NCI-H2196 treated with DMSO at 0.1 percent for 48 hours (cell line): Measurements from ENCODE around the gene GSE1.
"Not testable (repeated sequence)": the region's sequence is repeated elsewhere in the genome, so short reads cannot be mapped to it uniquely, and the experiment has no call there.

Experiments used
- DNase-seq: peaks from one replicate; lab custom pipeline; 2025; ENCODE audit not compliant: unreplicated experiment; lab: John Stamatoyannopoulos, UW

GSE1 gene

DNA sequence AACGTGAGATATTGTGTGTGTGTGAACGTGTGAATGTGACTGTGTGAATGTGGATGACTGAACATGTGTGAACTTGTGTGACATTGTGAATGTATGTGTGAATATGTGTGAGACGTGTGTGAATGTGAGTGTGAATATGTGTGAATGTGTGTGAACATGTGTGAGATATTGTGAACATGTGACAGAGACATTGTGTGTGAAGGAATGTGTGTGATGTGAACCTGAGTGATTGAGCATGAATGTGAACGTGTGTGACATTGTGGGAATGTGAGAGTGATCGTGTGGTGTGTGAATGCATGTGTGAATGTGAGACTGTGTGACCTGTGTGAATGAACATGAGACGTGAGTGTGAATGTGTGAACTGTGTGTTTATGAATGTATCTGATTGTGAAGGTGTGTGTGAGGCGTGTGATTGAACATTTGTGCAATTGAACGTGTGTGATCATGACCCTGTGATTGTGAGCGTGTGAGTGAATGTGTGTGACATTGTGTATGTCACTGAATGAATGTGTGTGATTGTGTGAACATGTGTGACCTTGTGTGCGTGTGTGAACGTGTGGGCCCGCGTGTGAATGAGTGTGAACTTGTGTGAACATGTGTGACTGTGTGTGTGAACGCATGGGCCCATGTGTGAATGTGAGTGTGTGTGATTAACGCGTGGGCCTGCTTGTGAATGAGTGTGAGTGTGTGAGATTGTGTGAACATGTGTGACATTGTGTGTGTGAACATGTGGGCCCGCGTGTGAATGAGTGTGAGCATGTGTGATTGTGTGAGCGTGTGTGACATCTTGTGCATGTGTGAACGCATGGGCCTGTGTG, 23.2 kb upstream of the GSE1 start:
- DNase-seq: no peak

DNA sequence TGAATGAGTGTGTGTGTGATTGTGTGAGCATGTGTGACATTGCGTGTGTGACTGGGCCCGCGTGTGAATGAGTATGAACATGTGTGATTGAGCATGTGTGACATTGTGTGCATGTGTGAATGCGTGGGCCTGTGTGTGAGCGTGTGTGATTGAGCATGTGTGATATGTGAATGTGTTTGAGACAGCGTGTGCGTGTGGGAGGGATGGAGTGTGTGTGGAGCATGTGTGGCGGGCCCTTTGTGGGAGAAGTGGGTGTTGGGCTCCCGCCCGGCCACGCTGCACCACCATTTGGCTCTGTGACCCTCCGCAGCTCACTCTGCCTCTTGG, 22.7 kb upstream of the GSE1 start:
- DNase-seq: no peak

DNA sequence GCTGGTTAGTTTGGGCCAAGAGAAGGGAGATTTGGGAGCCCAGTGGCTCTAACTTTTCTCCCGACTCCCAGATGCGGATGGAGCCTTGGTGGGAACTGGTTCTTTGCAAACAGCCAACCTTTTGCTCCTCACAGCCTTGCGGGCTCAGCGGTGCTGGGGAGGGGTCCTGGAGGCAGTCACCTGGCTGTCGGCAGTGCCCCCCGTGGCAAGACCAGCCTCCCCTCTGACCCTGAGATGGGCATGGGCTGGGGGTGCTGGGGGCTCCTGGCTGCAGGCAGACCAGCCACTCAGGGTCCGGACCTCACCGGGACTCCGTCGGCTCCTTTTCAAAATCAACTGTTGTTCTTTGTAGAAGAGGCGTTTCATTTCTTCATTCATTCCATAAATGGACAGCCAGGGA, 21.7 kb upstream of the GSE1 start:
- DNase-seq: no peak

DNA sequence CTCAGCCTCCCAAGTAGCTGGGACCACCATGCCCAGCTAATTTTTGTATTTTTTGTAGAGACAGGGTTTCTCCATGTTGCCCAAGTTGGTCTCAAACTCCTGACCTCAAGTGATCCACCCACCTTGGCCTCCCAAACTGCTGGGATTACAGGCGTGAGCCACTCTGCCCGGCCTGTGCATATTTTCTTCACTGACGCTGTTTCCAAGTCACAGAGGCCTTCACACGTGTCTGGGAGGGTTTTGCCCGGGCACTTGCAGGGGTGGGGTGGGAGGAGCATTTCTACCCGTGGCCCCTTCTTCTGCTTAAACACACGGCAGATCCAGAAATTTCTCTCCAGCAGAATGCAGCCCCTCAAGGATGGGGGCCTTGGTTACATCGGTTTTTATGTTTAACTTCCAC, 20.8 kb upstream of the GSE1 start:
- DNase-seq: not testable (repeated sequence)

DNA sequence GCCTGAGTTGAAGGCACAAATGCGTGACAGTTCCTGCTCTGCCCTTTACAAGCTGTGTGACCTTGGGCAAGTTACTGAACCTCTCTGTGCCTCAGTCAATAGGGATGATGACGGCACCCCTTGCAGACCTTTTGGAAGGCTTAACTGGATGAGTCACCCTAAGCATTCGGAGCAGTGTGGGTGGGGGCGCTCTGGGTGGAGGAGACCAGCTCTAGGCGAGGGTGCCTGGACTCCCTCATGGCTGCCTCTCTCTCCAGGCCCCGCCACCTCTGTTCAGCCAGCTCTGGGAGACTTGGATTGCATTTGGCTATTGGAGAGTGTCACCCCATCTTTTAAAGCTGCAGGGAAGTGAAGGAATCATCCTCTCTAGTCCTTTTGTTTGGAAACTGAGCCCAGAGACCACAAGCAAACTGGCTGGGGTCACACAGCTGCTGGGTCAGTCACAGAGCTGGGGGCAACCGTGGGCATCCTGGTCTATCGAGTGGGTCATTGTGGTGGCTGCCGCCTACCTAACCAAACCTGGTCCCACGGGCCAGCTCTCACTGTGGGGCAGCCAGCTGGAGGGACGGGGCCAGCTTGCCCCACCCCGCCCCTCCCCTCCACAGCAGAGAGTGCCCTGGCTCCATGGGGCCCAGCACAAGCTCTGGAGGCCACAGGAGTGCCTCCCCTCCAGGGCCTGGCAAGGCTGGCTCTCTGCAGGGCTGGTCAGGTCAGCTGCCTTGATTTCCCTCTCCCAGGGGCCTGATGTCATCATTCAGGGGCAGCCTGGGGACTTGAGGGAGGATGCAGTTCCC, 20.2 kb upstream of the GSE1 start:
- DNase-seq: no peak

DNA sequence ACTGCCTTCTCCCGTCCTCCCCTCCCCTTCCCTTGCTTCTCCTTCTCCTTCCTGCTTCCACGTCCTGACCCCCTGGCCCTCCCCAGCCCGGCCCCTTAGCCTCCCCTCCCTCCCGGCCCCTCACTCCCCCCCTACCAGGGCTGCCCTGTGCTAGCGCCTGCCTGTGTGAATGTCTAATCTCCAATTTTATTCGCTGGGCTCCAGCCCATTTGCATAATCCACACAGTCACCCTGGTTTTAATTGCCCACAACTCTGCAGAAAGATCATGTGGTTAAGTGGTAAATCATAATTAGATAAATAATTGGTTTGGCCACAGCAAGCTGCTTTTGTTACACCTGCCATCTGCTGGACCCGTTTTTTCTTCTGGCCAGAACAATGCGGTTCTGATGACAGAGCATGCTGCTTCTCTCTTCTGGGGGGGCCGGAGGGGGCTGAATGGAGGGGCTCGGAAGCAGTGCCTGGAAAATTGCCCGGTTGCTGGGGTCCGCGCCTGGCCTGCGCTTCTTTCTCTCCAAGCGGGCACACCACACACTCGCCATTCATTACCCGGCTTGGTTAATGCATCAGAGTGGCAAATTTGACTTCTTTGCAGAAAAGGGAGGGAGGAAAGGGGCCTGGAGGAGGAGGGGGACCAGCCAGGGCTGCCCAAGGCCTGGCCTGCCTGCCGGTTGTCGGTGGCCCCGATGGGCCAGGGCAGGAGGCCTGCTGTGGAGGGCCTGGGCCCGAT, 19.5 kb upstream of the GSE1 start:
- peak; percentile 38 for DNase-seq

DNA sequence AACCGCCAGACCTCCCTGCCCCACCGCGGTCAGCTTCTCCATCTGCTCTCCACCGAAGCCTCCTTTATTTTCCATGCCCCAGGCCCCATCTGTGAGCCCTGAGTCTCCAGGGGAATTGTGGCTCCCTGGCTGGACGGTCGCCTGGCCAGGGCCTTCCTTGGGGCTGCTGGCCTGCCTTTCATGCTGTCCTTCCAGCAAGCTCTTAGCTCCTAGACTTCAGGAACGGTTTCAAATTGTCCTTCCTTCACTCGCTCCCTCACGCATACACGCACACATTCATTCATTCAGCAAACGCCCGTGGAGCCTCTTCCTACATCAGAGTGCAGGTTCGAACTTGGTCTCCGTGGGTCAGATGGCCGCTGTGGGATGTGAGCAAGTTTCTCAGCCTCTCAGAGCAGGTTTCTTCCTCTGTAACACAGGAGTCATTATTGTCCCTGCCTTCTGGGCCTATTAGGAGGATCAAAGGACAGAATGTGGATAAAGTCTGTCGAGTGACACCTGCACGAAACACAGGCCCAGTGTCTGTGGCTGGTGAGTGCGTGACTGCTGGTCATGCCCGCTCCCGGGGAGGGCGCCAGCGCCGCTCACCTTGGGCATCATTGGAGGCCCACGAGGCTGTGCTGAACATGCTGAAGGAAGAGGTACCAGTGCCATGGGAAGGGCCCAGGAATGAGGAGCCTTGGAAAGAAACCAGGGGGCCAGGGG, 18.7 kb upstream of the GSE1 start:
- DNase-seq: no peak

DNA sequence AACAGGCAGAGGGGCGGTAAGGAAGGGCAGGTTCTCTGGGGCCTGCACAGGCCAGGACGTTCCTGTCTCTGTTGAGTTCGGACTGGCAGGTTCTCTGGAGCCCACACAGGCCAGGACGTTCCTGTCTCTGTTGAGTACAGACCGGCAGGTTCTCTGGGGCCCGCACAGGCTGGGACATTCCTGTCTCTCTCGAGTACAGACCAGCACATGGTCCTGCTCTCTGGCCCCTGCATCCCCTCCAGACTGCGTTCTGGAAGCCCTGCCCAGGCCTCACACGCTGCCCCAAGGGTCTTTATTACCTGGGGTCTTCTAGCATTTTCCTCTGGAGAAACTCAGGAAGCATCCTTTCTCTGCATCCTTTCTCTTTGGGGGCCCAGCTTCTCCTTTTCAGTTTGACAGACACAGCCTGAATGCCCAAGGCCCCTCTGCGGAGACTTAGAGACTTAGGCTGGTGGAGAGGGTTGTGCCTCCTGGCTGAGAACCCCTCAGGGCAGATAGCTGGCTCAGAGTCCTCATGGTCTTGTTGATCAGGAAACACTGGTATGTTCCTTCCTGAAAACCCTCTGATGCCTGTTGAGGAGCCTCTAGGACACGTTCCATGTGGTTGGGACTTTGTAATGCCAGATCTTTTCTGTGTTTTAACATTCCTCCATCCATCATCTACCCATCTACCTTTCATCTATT, 18.0 kb upstream of the GSE1 start:
- DNase-seq: no peak

DNA sequence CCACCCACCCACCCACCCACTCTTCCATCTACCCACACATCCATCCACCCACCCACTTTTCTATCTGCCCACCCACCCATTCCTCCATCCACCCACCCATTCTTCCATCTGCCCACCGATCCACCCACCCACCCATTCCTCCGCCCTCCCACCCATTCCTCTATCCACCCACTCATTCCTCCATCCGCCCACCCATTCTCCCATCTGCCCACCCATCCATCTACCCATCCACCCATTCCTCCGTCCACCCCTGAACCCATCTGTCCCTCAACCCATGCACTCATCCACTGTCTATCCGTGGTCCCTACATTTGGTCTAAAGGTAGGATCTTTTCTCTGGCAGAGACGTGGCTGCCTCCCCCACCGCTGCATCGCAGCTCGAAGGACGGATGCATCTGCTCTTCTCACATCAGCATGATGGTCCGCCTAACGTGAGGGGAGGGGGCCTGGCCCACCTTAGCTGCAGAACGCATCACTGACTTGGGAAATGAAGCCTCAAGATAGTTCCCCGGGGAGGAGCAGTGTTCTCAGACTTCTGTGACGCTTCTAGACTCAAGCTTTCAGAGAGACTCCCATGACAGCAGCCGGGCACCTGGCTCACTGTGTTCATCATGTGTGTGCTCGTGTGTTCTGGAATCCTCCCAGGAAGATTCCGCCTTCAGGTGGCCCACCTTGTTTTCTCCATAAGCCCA, 17.2 kb upstream of the GSE1 start:
- no peak for DNase-seq

DNA sequence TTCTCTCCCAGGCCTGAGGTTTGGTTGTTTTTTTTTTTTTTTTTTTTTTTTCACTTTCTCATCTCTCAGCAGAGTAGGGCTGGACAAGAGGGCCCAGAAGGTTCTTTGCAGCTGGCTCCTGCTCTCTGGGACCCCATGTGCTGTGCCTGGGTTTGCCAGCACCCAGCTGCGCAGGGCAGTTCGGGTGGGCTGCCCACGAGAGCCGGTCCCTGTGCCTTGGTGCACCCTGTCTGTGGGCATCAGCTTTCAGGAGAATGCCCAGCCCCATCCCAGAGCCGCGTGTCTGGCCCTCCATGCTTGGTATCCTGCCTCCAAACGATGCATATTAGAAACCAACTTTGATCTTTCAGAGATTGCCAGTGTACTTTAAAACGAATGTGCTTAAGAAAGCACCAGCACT, 15.0 kb upstream of the GSE1 start:
- DNase-seq: no peak

DNA sequence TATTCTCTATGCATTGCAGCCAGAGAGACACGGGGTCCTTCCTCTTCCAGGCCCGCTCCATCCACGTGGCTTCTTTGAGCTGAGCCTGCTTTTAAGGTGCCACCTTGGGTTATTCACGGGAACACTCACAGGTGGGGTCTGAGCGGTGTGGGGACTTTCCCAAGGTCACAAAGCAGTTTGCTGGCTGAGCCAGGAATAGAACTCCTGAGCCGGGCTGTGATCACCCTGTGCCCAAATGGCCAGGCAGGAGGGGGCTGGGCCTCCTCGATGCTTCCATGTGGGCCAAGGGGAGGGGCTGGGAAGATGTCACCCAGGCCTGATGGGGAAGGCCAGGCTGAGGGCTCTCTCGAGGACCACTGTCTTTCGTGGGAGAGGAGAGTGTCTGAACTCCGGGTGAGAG, 13.0 kb upstream of the GSE1 start:
- no peak for DNase-seq

DNA sequence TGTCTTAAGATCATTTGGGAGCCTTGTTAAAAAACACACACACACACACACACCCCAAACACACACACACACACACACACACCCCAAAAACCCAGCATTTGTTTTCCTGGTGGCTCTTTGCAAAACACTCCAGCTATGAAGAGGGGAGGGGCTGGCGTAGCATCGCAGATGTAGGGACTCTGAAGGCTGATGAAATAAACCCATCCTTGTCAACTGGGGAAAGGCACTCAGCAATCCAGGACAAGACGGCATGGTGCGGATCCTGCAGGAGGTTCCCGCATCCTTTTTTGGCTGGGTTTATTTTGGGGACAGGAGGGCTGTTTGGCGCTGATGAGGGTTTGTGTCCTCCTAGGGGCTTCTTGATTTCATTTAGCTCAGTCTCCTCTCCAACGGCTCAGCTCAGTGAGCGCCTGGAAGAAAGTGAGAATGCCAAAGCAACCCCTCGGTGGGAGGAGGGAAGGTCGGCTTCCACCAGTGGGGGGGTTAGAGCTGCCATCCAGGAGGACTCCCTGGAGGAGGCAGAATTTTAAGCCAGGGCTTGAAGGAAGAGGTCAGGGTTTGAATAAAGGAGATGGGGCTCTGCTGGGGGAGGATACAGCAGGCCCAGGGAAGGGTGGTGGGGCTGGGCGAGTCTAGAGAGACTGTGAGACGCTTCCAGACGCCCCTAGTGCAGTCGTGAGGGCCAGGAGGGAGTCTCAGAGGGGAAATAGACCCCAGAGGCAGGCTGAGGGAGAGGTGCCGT, 12.4 kb upstream of the GSE1 start:
- no peak for DNase-seq

DNA sequence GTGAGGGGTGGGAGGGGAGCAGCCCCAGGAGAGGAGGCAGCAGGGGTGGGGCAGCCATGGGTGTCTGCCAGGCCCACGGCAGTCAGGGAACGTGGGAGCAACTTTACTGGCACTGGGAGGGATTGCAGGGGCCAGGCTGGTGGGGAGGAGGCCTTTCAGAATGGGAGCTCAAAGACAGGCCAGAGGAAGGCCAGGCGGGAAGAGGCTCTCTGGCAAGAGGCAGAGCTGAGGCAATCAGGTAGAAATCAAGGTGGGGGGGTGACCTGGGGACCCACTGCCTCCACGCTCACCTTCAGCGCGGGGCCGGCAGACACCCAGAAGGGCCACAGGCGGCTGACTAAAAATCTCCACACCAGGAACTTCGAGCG, 11.9 kb upstream of the GSE1 start:
- no peak for DNase-seq

DNA sequence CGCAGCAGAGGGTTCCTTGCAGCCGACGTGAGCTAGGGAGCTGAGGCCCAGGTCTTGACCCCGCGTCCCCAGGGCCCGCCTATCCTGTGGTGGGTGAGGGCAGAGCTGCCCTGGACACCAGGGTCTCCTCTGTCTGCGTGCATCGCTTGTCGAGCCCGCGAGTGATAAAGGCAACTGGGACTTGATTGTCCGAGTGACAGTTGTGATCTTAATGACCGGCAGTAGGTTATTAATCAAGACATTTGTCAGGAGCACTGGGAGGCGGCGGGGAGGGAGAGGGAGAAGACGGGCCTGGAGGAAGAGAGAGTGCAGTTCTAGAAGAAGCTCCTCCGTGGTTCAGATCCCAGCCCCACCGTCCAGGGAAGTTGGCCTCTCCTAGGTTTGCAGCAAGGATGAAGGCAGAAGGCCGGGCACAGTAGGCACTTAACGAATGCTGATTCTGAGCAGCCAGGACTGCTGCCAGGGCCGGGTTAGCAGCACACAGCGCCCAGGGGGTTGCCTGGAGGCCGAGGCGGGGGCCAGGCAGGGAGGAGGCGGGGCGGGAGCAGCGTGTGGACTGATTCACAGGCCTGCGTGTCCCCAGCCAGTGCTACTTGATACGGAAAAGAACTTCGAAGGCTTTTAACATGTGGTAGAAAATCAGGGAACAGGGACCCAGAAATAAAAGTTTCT, 11.3 kb upstream of the GSE1 start:
- no peak for DNase-seq

DNA sequence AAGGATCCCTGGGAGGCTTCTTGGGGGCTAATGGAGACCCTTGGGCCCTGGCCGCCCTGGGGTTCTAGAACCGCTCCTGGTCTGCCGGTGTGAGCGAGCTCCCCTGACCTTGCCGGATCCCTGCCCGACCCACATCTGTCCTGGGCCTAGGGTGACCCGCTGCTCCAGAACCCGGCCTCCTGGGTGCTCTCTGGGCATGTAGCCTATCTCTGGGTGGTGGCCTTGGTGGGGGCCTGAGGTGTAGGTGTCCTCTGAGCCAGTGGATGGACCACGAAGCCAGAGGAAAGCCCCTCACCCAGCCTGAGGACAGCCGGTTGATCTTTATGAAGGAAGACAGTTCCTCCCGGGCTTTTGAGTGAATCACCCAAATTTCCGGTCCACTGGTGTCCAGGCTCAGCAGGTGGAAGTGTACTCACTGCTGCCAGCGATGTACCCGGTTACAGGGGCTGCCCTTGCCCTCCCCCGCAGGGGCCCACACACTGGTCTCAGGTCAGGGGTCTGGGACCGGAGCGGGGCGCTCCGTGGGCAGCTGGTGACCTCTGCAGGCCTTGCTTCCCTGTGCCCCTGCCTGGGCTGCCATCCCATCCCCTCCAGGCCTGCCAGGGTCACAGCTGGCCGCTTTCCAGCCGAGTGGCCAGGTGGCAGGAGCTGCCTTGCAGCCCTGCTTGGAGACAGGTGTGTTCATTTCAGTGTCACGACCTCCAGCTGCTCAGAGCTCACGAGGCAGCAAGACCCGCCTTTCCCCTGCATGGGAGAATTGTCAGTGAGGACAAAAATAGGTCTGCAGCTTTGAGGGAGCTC, 10.5 kb upstream of the GSE1 start:
- DNase-seq: peak; percentile 34

DNA sequence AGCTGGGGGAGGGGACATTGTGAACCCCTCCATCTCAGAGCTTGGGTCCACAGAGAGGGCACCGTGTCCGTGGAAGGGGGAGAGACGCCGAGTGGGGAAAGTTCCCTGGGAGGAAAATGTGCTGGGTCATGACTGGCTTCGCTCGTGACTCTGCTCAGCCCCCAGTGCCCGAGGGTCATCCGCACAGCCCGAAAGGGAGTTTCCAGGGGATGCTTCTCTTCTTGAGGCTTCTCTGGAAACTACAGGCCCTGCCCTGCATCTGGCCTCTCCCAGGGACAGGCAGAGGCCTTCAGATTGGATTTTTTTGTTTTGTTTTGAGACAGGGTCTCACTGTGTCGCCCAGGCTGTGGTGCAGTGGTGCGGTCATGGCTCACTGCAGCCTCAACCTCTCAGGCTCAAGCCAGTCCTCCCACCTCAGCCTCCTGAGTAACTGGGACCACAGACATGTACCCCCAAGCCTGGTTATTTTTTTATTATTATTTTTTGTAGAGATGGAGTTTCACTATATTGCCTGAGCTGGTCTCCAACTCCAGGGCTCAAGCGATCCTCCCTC, 9.8 kb upstream of the GSE1 start:
- DNase-seq: no peak

DNA sequence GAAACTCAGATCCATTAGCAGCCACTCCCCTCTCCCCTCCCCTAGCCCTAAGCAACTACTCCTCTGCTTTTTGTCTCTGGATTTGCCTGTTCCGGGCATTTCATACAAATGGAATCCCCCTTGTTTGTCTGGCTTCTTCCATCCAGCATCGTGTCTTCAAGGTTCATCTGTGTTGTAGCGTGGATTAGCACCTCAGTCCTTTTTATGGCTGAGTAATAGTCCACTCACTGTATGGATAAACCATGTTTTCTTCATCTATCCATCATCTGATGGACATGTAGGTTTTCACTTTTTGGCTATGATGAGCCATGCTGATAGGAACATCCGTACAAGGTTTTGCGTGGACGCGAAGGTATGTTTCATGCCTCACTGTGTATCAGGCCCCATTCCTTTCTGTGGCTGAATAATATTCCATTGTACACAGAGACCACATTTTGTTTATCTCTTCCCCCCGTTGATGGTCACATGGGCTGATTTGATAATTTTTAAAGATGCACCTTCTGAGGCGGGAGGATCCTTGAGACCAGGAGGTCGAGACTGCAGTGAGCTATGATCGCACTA, 8.9 kb upstream of the GSE1 start:
- no peak for DNase-seq
